Measurements from ENCODE around the gene CEACAM19. TPM values are rescaled to one million over a fixed set of nuclear protein-coding genes. Genes with fewer than 3 reads are reported as not detected.

The CEACAM19 gene
- total RNA-seq, 2 experiments from 2014 or later, result 0.23 to 0.34 TPM

DNA sequence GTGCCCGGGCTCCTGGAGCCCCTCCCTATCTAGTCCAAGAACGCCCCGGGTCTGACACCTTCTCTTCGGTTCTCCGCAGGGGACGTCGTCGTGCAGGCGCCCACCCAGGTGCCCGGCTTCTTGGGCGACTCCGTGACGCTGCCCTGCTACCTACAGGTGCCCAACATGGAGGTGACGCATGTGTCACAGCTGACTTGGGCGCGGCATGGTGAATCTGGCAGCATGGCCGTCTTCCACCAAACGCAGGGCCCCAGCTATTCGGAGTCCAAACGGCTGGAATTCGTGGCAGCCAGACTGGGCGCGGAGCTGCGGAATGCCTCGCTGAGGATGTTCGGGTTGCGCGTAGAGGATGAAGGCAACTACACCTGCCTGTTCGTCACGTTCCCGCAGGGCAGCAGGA is 24.1 kb upstream of the CEACAM19 start:
- ATAC-seq (no peak), DNase-seq (no peak)
- ChIA-PET POLR2A (no interaction called here), CTCF (no interaction called here)
- Mint-ChIP-seq H3K27me3 (ENCODE audit: low read depth) (peaks cover 4% of the 10 kb centered on the region), H3K36me3 (ENCODE audit: low read depth) (peaks cover 3% of the 10 kb centered on the region), H3K9me3 (ENCODE audit: insufficient read depth) (no peaks in the 10 kb centered on the region), H3K4me3 (no peak overlapping the region), H3K27ac (no peak overlapping the region), H3K4me1 (ENCODE audit: low read depth) (peaks cover 1% of the 10 kb centered on the region)

DNA sequence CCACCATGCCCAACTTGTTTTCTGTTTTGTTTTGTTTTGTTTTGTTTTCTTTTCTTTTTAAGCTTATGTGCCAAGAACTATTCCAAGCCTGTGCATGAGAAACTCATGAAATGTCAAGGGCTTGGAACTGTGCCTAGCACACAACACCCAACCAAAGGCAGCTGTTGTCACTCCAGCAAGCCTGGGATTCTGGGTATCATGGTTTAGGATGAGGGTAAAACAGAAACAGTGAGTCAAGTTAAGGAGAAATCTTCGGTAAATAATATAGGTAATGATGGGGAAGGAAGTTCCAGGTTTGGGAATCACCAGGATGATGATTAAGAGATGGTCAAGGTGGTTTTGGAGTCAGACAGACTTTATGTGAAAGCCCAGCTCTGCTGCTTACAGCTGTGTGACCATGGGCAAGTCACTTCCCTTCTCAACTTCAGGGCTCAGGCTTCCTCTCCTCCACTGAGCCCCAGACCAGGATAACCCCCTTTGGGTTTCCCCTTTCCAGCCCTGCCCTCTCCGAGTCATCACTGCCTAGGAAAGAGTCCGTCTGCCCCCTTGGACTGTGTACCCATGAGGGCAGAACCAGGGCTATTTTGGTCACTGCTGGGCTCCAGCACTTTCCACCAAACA is 22.5 kb upstream of the CEACAM19 start:
- DNase-seq (no peak), ATAC-seq (no peak)
- no peak overlapping the region for H3K4me3 Mint-ChIP-seq
- H3K9me3 Mint-ChIP-seq (ENCODE audit: insufficient read depth), result no peaks in the 10 kb centered on the region
- CTCF ChIA-PET, result interaction anchor here (1.0 to 1.1 kb wide), 3 partner anchors 14 to 122 kb away, joined by 3 to 4 read pairs (median 3); no protein-coding TSS in a partner anchor
- peaks cover 1% of the 10 kb centered on the region for H3K4me1 Mint-ChIP-seq (ENCODE audit: low read depth)
- H3K36me3 Mint-ChIP-seq (ENCODE audit: low read depth), result peaks cover 3% of the 10 kb centered on the region
- no peaks in the 10 kb centered on the region for H3K27me3 Mint-ChIP-seq (ENCODE audit: low read depth)
- POLR2A ChIA-PET, result no interaction called here
- no peak overlapping the region for H3K27ac Mint-ChIP-seq

DNA sequence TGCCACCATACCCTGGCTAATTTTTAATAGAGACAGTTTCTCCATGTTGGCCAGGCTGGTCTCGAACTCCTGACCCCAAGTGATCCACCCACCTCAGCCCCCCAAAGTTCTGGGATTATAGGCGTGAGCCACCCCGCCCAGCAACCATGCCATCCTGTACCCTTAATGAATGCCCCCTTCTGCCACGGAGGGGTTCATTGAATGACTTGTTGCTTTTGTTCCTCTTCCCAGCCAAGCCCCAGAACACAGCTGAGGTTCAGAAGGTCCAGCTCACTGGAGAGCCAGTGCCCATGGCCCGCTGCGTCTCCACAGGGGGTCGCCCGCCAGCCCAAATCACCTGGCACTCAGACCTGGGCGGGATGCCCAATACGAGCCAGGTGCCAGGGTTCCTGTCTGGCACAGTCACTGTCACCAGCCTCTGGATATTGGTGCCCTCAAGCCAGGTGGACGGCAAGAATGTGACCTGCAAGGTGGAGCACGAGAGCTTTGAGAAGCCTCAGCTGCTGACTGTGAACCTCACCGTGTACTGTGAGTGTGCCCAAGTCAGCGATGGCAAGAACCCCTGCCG is 21.6 kb upstream of the CEACAM19 start:
- Mint-ChIP-seq H3K27me3 (ENCODE audit: low read depth) (no peaks in the 10 kb centered on the region), H3K4me1 (ENCODE audit: low read depth) (peaks cover 4% of the 10 kb centered on the region), H3K36me3 (ENCODE audit: low read depth) (peaks cover 3% of the 10 kb centered on the region), H3K27ac (no peak overlapping the region), H3K4me3 (no peak overlapping the region), H3K9me3 (ENCODE audit: insufficient read depth) (no peaks in the 10 kb centered on the region)
- CTCF ChIA-PET, result no interaction called here
- no peak for ATAC-seq
- DNase-seq, result no peak
- POLR2A ChIA-PET, result no interaction called here

DNA sequence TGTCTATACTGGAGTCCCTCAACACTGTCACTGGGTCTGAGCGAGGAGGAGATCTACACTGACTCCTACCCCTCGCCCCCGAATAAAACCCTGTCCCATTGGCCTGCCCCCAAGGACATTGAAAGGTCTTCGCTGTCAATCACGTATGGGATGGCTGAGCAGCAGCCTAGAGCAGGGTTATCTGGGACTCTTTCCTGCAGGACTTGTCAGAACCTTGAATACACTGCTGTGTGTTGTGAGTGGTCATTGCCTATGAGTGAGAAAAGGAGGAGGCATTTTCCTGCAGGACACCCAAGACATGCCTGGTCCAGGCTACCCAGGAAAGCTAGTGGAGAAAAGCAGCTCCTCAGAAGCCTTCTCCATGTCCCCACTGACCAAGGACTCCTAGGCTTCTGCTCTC is 17.9 kb upstream of the CEACAM19 start:
- H3K9me3 Mint-ChIP-seq (ENCODE audit: insufficient read depth), result no peaks in the 10 kb centered on the region
- CTCF ChIA-PET, result interaction anchor here (1.4 to 6.2 kb wide), 4 partner anchors 19 to 118 kb away, joined by 3 to 53 read pairs (median 22); no protein-coding TSS in a partner anchor
- POLR2A ChIA-PET, result no interaction called here
- DNase-seq, result no peak
- H3K27ac Mint-ChIP-seq, result no peak overlapping the region
- H3K4me1 Mint-ChIP-seq (ENCODE audit: low read depth), result peaks cover 6% of the 10 kb centered on the region
- no peaks in the 10 kb centered on the region for H3K27me3 Mint-ChIP-seq (ENCODE audit: low read depth)
- no peak for ATAC-seq
- H3K4me3 Mint-ChIP-seq, result no peak overlapping the region
- H3K36me3 Mint-ChIP-seq (ENCODE audit: low read depth), result peaks cover 3% of the 10 kb centered on the region

DNA sequence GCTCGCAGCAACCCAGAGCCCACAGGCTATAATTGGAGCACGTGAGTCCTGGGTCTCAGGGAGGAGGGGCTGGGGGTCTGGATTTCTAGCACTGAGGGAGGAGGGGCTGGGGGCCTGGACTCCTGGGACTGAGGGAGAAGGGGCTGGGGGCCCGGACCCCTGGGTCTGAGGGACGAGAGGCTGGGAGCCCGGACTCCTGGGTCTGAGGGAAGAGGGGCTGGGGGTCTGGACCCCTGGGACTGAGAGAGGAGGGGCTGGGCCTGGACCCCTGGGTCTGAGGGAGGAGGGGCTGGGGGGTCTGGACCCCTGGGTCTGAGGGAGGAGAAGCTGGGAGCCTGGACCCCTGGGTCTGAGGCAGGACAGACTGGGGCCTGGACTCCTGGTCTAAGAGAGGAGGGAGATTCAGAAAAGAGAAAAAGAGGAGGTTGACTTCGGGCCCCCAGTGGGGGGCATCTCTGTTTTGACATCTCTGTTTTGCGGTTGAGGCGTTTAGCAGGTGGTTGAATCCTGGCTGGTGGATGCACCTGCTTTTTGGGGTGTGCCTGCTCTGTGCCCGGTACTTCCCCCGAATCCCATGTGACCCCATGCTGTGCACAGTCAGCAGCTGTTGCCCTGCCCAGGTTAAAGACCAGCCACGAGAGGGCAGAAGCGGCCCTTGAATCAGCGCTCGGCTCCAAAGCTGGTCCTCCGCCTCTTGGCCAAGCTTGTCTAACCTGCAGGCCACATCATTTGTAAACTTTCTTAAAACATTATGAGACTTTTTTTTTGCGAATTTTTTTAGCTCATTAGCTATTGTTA is 17.1 kb upstream of the CEACAM19 start:
- H3K36me3 Mint-ChIP-seq (ENCODE audit: low read depth), result peaks cover 3% of the 10 kb centered on the region
- POLR2A ChIA-PET, result interaction anchor here (0.5 kb wide), 1 partner anchor 52 kb away, joined by 3 read pairs; no protein-coding TSS in a partner anchor
- H3K4me3 Mint-ChIP-seq, result no peak overlapping the region
- H3K27me3 Mint-ChIP-seq (ENCODE audit: low read depth), result no peaks in the 10 kb centered on the region
- CTCF ChIA-PET, result interaction anchor here (0.6 to 6.2 kb wide), 23 partner anchors 9 to 424 kb away, joined by 3 to 53 read pairs (median 4); partner anchors contain the start of genes GEMIN7, NECTIN2 and PVR
- H3K9me3 Mint-ChIP-seq (ENCODE audit: insufficient read depth), result no peaks in the 10 kb centered on the region
- DNase-seq (peak; percentile 82), ATAC-seq (peak; percentile 90)
- H3K27ac Mint-ChIP-seq, result no peak overlapping the region
- peaks cover 6% of the 10 kb centered on the region for H3K4me1 Mint-ChIP-seq (ENCODE audit: low read depth)

DNA sequence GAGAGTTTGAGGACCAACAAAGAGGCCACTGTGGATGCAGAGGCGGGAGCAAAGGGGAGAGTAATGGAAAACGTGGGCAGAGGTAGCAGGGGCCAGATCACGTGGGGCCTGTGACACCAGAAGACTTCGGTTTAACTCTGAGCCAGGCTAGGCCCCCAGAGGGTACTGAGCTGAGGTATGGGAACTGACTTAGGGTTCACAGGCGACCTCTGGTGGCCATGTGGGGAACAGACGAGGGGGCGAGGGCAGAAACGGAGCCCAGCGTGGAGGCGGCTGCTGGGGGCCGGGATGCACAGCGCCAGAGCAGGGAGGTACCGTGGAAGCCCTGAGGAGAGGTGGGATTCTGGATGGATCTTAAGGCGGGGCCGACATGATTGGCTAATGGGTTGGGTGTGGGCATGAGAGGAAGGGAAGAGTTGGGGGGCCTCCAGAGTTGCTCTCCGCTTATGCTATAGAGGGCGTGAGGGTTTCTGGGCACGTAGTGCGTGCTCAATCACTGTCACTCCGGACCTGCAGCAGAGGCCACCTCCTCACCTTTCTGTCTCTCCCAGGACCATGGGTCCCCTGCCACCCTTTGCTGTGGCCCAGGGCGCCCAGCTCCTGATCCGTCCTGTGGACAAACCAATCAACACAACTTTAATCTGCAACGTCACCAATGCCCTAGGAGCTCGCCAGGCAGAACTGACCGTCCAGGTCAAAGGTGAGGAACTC is 13.9 kb upstream of the CEACAM19 start:
- peak; percentile 76 for DNase-seq
- Mint-ChIP-seq H3K4me3 (no peak overlapping the region), H3K36me3 (ENCODE audit: low read depth) (no peaks in the 10 kb centered on the region), H3K27me3 (ENCODE audit: low read depth) (no peaks in the 10 kb centered on the region), H3K27ac (no peak overlapping the region), H3K9me3 (ENCODE audit: insufficient read depth) (no peaks in the 10 kb centered on the region), H3K4me1 (ENCODE audit: low read depth) (peaks cover 6% of the 10 kb centered on the region)
- POLR2A ChIA-PET, result interaction anchor here (0.7 kb wide), 1 partner anchor 32 kb away, joined by 3 read pairs; no protein-coding TSS in a partner anchor
- peak; percentile 64 for ATAC-seq
- CTCF ChIA-PET, result interaction anchor here (0.6 to 6.2 kb wide), 23 partner anchors 9 to 903 kb away, joined by 3 to 53 read pairs (median 4); partner anchors contain the start of genes PVR and SMG9

DNA sequence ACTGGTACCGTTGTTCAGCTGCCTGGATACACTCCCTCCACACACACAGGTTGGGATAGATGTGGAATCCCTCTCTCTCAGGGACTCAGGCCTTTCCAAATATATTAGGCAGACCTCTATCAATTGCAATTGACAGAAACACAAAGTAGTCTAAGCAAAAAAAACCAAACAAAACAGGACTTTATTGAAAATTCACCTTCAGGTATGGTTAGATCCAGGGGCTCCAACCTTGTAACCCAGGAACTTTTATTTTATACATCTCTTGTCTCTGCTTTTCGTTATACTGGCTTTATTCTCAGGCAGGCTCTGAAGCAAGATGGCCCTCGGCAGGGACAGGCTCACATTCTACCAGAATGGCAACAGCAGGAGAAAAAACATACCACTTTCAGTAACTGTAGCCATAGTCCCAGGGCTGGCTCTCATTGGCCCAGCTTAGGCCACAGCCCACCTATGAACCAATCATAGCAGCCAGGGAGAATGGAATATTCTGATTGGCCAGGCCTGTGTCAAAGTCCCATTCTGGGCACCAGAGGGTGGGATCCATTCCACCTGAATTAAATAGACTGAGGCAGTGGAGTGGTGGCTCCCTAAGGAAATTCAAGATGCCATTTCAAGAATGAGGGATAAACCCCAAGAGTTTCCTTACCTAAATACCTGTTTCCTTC is 13.1 kb upstream of the CEACAM19 start:
- CTCF ChIA-PET, result interaction anchor here (0.6 to 6.2 kb wide), 7 partner anchors 9 to 126 kb away, joined by 3 to 53 read pairs (median 10); no protein-coding TSS in a partner anchor
- POLR2A ChIA-PET, result no interaction called here
- H3K27me3 Mint-ChIP-seq (ENCODE audit: low read depth), result no peaks in the 10 kb centered on the region
- no peak overlapping the region for H3K27ac Mint-ChIP-seq
- H3K9me3 Mint-ChIP-seq (ENCODE audit: insufficient read depth), result no peaks in the 10 kb centered on the region
- H3K4me1 Mint-ChIP-seq (ENCODE audit: low read depth), result peaks cover 6% of the 10 kb centered on the region
- no peak overlapping the region for H3K4me3 Mint-ChIP-seq
- ATAC-seq (no peak), DNase-seq (no peak)
- no peaks in the 10 kb centered on the region for H3K36me3 Mint-ChIP-seq (ENCODE audit: low read depth)

DNA sequence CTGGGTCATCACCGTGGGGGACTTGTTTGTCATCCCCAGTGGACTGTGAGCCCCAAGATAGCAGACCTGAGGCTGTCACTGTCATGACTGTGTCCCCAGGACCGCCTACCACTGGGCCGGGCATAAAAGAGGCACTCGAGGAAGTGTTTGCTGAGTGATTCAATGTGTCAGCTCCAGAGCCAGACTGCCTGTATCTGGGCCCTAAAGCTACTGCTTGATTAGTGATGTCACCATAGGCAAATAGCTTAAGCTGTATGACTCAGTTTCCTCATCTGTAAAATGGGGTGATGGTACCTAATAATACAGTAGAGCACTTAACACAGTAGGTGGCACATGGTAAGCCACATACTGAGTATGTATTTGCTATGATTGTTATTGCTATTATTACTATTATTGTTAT is 11.2 kb upstream of the CEACAM19 start:
- Mint-ChIP-seq H3K4me1 (ENCODE audit: low read depth) (no peaks in the 10 kb centered on the region), H3K9me3 (ENCODE audit: insufficient read depth) (no peaks in the 10 kb centered on the region), H3K4me3 (no peak overlapping the region), H3K27me3 (ENCODE audit: low read depth) (no peaks in the 10 kb centered on the region), H3K27ac (no peak overlapping the region), H3K36me3 (ENCODE audit: low read depth) (no peaks in the 10 kb centered on the region)
- no peak for DNase-seq
- ChIA-PET POLR2A (no interaction called here), CTCF (interaction anchor here (1.3 to 1.6 kb wide), 3 partner anchors 28 to 184 kb away, joined by 3 to 5 read pairs (median 4); no protein-coding TSS in a partner anchor)
- ATAC-seq, result no peak

DNA sequence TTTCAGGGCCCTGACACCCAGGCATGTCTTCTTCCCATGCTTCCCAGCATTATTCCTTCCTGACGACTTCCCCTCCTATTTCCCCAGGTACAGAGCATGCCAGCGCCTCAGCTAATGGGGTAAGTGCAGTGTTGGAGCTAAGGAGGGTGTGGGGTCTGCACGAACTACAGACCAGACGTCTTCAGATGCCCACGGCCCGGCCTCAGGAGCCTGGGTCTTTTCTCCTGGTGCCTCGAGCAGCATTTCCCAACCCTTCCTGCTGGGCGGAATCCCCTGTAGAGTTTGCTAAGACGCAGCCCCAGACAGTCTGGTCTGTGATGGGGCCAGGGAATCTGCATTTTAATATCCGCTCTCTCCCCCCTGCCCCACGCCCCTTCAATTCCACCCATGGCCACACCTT is 10.1 kb upstream of the CEACAM19 start:
- no peaks in the 10 kb centered on the region for H3K9me3 Mint-ChIP-seq (ENCODE audit: insufficient read depth)
- DNase-seq, result no peak
- H3K4me1 Mint-ChIP-seq (ENCODE audit: low read depth), result no peaks in the 10 kb centered on the region
- no peaks in the 10 kb centered on the region for H3K27me3 Mint-ChIP-seq (ENCODE audit: low read depth)
- ChIA-PET POLR2A (no interaction called here), CTCF (interaction anchor here (1.4 to 1.6 kb wide), 3 partner anchors 63 to 183 kb away, joined by 4 to 5 read pairs (median 5); no protein-coding TSS in a partner anchor)
- H3K36me3 Mint-ChIP-seq (ENCODE audit: low read depth), result no peaks in the 10 kb centered on the region
- no peak overlapping the region for H3K4me3 Mint-ChIP-seq
- no peak overlapping the region for H3K27ac Mint-ChIP-seq
- no peak for ATAC-seq

DNA sequence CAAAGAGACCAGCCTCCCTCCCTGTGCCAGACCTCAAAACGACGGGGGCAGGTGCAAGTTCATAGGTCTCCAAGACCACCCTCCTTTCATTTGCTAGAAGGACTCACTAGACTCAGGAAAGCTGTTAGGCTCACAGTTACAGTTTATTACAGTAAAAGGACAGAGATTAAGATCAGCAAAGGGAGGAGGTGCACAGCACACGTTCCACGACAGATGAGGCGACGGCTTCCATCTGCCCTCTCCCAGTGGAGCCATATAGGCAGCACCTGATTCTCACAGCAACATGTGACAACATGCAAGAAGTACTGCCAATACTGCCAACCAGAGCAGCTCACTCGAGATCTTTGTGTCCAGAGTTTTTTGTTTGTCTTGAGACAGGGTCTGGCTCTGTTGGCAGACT is 9.4 kb upstream of the CEACAM19 start:
- POLR2A ChIA-PET, result no interaction called here
- no peaks in the 10 kb centered on the region for H3K36me3 Mint-ChIP-seq (ENCODE audit: low read depth)
- no peaks in the 10 kb centered on the region for H3K27me3 Mint-ChIP-seq (ENCODE audit: low read depth)
- H3K27ac Mint-ChIP-seq, result no peak overlapping the region
- H3K4me1 Mint-ChIP-seq (ENCODE audit: low read depth), result no peaks in the 10 kb centered on the region
- CTCF ChIA-PET, result interaction anchor here (0.9 to 2.2 kb wide), 4 partner anchors 14 to 108 kb away, joined by 3 to 13 read pairs (median 6); no protein-coding TSS in a partner anchor
- DNase-seq (no peak), ATAC-seq (no peak)
- H3K9me3 Mint-ChIP-seq (ENCODE audit: insufficient read depth), result no peaks in the 10 kb centered on the region
- no peak overlapping the region for H3K4me3 Mint-ChIP-seq

Measured in activated CD8-positive, alpha-beta T cell treated with anti-CD3 and anti-CD28 coated beads, Interleukin-2, amount 10 ng/mL, durations not matched to agents 7 days and 5 days (primary cell).